Keratinocyte (primary cell): ENCODE data around the gene ME2. TPM values are rescaled to one million over a fixed set of nuclear protein-coding genes. Genes with fewer than 3 reads are reported as not detected.

ENCODE experiments used
- DNase-seq: peaks from one replicate; pipeline ENCODE4 v3.0.0-alpha.2; 2011; ENCODE audit warnings: low read depth, missing footprints, low spot score
- FAIRE-seq: peaks from 2 replicates; lab custom pipeline; 2011; peaks lifted over from hg19 to GRCh38; lab: Jason Lieb, UNC
- H2AFZ ChIP-seq: 2 replicates; pipeline ENCODE4 v1.6.0; 2012; ENCODE audit warnings: low read length, control low read depth, inconsistent platforms; ENCODE audit not compliant: control insufficient read depth
- H3K27ac ChIP-seq: 2 replicates; pipeline ENCODE4 v1.5.1; 2011; ENCODE audit warnings: low read length; ENCODE audit not compliant: control insufficient read depth, insufficient read depth
- H3K27me3 ChIP-seq: 3 replicates; pipeline ENCODE4 v1.6.0; 2011; ENCODE audit warnings: low read length; ENCODE audit not compliant: control insufficient read depth, insufficient read depth; ENCODE audit errors: extremely low read depth
- H3K36me3 ChIP-seq, 2 experiments: 2 replicates in 1 of 2; 3 replicates in 1 of 2; pipeline ENCODE4 v1.5.1; 2011; ENCODE audit warnings: low read length in 2 of 2, mild to moderate bottlenecking in 1 of 2; ENCODE audit not compliant: control insufficient read depth in 2 of 2, insufficient read depth in 2 of 2; ENCODE audit errors: extremely low read depth in 1 of 2
- H3K4me1 ChIP-seq: 3 replicates; pipeline ENCODE4 v1.5.1; 2011; ENCODE audit warnings: low read length; ENCODE audit not compliant: control insufficient read depth, insufficient read depth; ENCODE audit errors: extremely low read depth
- H3K4me2 ChIP-seq: 3 replicates; pipeline ENCODE4 v1.6.0; 2011; ENCODE audit warnings: low read depth, low read length; ENCODE audit not compliant: control insufficient read depth, insufficient read depth; ENCODE audit errors: extremely low read depth
- H3K4me3 ChIP-seq, 3 experiments: fragments of 200-600 bp in 1 of 3; sonication (generic) in 1 of 3; 2 replicates in 2 of 3; 3 replicates in 1 of 3; pipeline ENCODE4 v1.5.1; 2011 to 2016; ENCODE audit warnings: low read length in 3 of 3, mild to moderate bottlenecking in 3 of 3, control low read depth in 2 of 3, inconsistent platforms in 1 of 3, low read depth in 1 of 3, mixed read lengths in 1 of 3, mixed run types in 1 of 3, moderate library complexity in 1 of 3; ENCODE audit not compliant: control insufficient read depth in 2 of 3, insufficient read depth in 2 of 3; ENCODE audit errors: extremely low read depth in 1 of 3
- H3K79me2 ChIP-seq: 2 replicates; pipeline ENCODE4 v1.6.0; 2012; ENCODE audit warnings: low read length; ENCODE audit not compliant: control insufficient read depth, insufficient read depth
- H3K9ac ChIP-seq: 3 replicates; pipeline ENCODE4 v1.6.0; 2011; ENCODE audit warnings: low read length; ENCODE audit not compliant: control insufficient read depth, insufficient read depth; ENCODE audit errors: extremely low read depth
- H3K9me1 ChIP-seq: 3 replicates; pipeline ENCODE4 v1.6.0; 2011; ENCODE audit warnings: low read length; ENCODE audit not compliant: control insufficient read depth, insufficient read depth; ENCODE audit errors: extremely low read depth
- H3K9me3 ChIP-seq: 2 replicates; pipeline ENCODE4 v1.5.1; 2012; ENCODE audit warnings: low read depth, low read length; ENCODE audit not compliant: control insufficient read depth
- H4K20me1 ChIP-seq: 3 replicates; pipeline ENCODE4 v1.6.0; 2011; ENCODE audit warnings: low read length; ENCODE audit not compliant: control insufficient read depth, insufficient read depth; ENCODE audit errors: extremely low read depth
- EZH2 ChIP-seq: IDR thresholded peaks from one replicate; pipeline ENCODE4 v1.6.1; 2012; ENCODE audit warnings: inconsistent platforms, mild to moderate bottlenecking, low read length, moderate library complexity
- dilution Hi-C: fragments of 300-500 bp; cut with MboI; formaldehyde crosslinking; loops from one replicate; pipeline ENCODE4 v1.7.0; 2020; ENCODE audit warnings: low sequenced_read_pairs; ENCODE audit not compliant: extremely low pct_ligation_motif_present
- polyA plus RNA-seq, 5 experiments: library from polyadenylated mRNA; depleted of rRNA in 3 of 5; stranded (reverse) in 3 of 5; stranded (forward) in 1 of 5; unstranded in 1 of 5; fragments of >200 nt; gene quantifications; 1 replicate in 1 of 5; 2 replicates in 3 of 5; 3 replicates in 1 of 5; pipeline versions ENCODE4 v1.2.1 to v1.2.3, GENCODE V29; 2011 to 2012; ENCODE audit warnings: missing spikeins in 2 of 5, low read depth in 1 of 5, low replicate concordance in 1 of 5
- TF ChIP-seq, protein P1 (sequence below), 3 experiments: IDR thresholded peaks in 1 of 3; conservative IDR thresholded peaks in 1 of 3; optimal IDR thresholded peaks in 1 of 3; 2 replicates in 2 of 3; 3 replicates in 1 of 3; pipeline versions ENCODE3 to v1.5.1; 2011; ENCODE audit warnings: low read length in 3 of 3, mild to moderate bottlenecking in 3 of 3, moderate library complexity in 2 of 3, control low read depth in 1 of 3, inconsistent platforms in 1 of 3; ENCODE audit not compliant: insufficient read depth in 2 of 3; ENCODE audit errors: extremely low read depth in 1 of 3

Gene ME2
- polyA plus RNA-seq, 1 donor (not counting 4 experiments of a cell fraction or from before 2014, with no cell fraction given) = 72.0 TPM

DNA sequence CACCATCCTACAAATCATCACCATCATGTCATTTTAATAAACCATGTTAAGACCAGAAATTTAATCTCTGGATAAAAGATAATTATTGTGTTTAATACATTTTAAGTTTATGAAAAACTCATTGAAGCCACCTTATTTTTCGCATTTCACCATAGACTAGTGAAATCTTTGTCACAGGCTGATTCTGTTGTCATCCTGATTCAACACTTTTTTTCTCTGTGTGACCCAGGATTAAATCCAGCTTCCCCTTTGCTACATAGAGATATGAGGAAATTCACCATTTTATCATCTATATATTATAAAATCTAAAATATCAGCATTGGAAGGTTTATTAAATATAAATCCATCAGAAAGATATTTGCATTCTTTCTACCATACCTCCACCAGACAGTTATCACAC is 29.9 kb upstream of the ME2 start:
- Histone ChIP-seq H3K4me1 (no peaks in the 10 kb centered on the region), H3K4me2 (no peak overlapping the region), H3K36me3 (no peaks in the 10 kb centered on the region), H2AFZ (no peak overlapping the region), H3K27ac (no peak overlapping the region), H3K9me1 (no peaks in the 10 kb centered on the region), H4K20me1 (no peaks in the 10 kb centered on the region), H3K9me3 (no peaks in the 10 kb centered on the region), H3K4me3 (no peak overlapping the region), H3K27me3 (no peaks in the 10 kb centered on the region), H3K79me2 (no peaks in the 10 kb centered on the region), H3K9ac (no peak overlapping the region)
- no peak for FAIRE-seq
- no peak for DNase-seq
- dilution Hi-C loops = no loop called here
- TF ChIP-seq EZH2 = no peak
- TF ChIP-seq, protein P1, sequence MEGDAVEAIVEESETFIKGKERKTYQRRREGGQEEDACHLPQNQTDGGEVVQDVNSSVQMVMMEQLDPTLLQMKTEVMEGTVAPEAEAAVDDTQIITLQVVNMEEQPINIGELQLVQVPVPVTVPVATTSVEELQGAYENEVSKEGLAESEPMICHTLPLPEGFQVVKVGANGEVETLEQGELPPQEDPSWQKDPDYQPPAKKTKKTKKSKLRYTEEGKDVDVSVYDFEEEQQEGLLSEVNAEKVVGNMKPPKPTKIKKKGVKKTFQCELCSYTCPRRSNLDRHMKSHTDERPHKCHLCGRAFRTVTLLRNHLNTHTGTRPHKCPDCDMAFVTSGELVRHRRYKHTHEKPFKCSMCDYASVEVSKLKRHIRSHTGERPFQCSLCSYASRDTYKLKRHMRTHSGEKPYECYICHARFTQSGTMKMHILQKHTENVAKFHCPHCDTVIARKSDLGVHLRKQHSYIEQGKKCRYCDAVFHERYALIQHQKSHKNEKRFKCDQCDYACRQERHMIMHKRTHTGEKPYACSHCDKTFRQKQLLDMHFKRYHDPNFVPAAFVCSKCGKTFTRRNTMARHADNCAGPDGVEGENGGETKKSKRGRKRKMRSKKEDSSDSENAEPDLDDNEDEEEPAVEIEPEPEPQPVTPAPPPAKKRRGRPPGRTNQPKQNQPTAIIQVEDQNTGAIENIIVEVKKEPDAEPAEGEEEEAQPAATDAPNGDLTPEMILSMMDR (optimal IDR thresholded peaks at IDR 0.05 in 1 of 3, IDR thresholded peaks at IDR 0.05 in 1 of 3, conservative IDR thresholded peaks at IDR 0.05 in 1 of 3; ENCODE audit: extremely low read depth in 1 of 3, insufficient read depth in 2 of 3, low read length in 3 of 3) = no peak

DNA sequence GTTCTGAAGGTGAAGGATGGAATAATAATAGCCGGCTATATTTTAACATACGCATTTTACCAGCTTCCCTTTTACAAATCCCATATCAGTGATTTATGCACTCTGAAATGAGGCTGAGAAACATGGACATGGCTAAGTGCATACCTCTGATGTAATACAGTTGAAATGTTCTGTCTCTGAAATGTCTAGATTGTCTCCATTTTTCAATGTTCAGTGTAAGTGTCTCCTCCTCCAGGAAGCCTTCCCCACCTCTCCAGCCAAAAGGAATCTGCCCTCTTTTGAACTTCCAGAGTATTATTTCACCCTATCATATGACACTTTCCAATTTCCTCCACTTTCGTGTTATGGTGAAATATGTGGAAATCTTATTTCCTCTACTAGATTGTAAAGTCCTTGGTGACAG is 29.5 kb upstream of the ME2 start:
- Histone ChIP-seq H3K4me2 (no peak overlapping the region), H3K36me3 (no peaks in the 10 kb centered on the region), H3K79me2 (no peaks in the 10 kb centered on the region), H3K9me1 (no peaks in the 10 kb centered on the region), H3K4me3 (no peak overlapping the region), H3K9me3 (no peaks in the 10 kb centered on the region), H4K20me1 (no peaks in the 10 kb centered on the region), H3K27me3 (no peaks in the 10 kb centered on the region), H2AFZ (no peak overlapping the region), H3K9ac (no peak overlapping the region), H3K4me1 (no peaks in the 10 kb centered on the region), H3K27ac (no peak overlapping the region)
- no peak for FAIRE-seq
- no peak for DNase-seq
- dilution Hi-C loops = no loop called here
- no peak for TF ChIP-seq EZH2
- TF ChIP-seq, protein P1 (optimal IDR thresholded peaks at IDR 0.05 in 1 of 3, IDR thresholded peaks at IDR 0.05 in 1 of 3, conservative IDR thresholded peaks at IDR 0.05 in 1 of 3; ENCODE audit: extremely low read depth in 1 of 3, insufficient read depth in 2 of 3, low read length in 3 of 3) = no peak
